Measurements from ENCODE around the gene FAM163B.
"Not testable (repeated sequence)": the region's sequence is repeated elsewhere in the genome, so short reads cannot be mapped to it uniquely, and the experiment has no call there.

The FAM163B gene

GRCh38 chr9:133566817-133567216 lies 42.4 kb downstream of the FAM163B start:
- DNase-seq (ENCODE audit: low read depth) = no peak

- no peak for DNase-seq (ENCODE audit: low read depth)
Observed at GRCh38 chr9:133566382-133566781, 42.8 kb downstream of the FAM163B start.

GRCh38 chr9:133564451-133565116 lies 44.6 kb downstream of the FAM163B start:
- DNase-seq (ENCODE audit: low read depth) = no peak

GRCh38 chr9:133563814-133564213 lies 45.4 kb downstream of the FAM163B start:
- DNase-seq (ENCODE audit: low read depth) = not testable (repeated sequence)

- DNase-seq (ENCODE audit: low read depth) = no peak
Observed at GRCh38 chr9:133563291-133563796, 45.8 kb downstream of the FAM163B start.

GRCh38 chr9:133562611-133563290 lies 46.4 kb downstream of the FAM163B start:
- no peak for DNase-seq (ENCODE audit: low read depth)

- no peak for DNase-seq (ENCODE audit: low read depth)
Observed at GRCh38 chr9:133561976-133562554, 47.1 kb downstream of the FAM163B start.

GRCh38 chr9:133560944-133561343 lies 48.2 kb downstream of the FAM163B start:
- DNase-seq (ENCODE audit: low read depth) = no peak

- no peak for DNase-seq (ENCODE audit: low read depth)
Observed at GRCh38 chr9:133560311-133560710, 48.9 kb downstream of the FAM163B start.

GRCh38 chr9:133558191-133559126 lies 50.7 kb downstream of the FAM163B start:
- DNase-seq (ENCODE audit: low read depth) = no peak

- DNase-seq (ENCODE audit: low read depth) = no peak
Observed at GRCh38 chr9:133557581-133557980, 51.6 kb downstream of the FAM163B start.

- DNase-seq (ENCODE audit: low read depth) = no peak
Observed at GRCh38 chr9:133556354-133556753, 52.8 kb downstream of the FAM163B start.

- DNase-seq (ENCODE audit: low read depth) = no peak
Observed at GRCh38 chr9:133554729-133555128, 54.5 kb downstream of the FAM163B start.

GRCh38 chr9:133553973-133554713 lies 55.0 kb downstream of the FAM163B start:
- DNase-seq (ENCODE audit: low read depth) = no peak

- no peak for DNase-seq (ENCODE audit: low read depth)
Observed at GRCh38 chr9:133553123-133553522, 56.1 kb downstream of the FAM163B start.

GRCh38 chr9:133552236-133552635 lies 57.0 kb downstream of the FAM163B start:
- no peak for DNase-seq (ENCODE audit: low read depth)

GRCh38 chr9:133551446-133551845 lies 57.7 kb downstream of the FAM163B start:
- DNase-seq (ENCODE audit: low read depth) = no peak

- no peak for DNase-seq (ENCODE audit: low read depth)
Observed at GRCh38 chr9:133547116-133547515, 62.1 kb downstream of the FAM163B start.

- no peak for DNase-seq (ENCODE audit: low read depth)
Observed at GRCh38 chr9:133546287-133546680, 62.9 kb downstream of the FAM163B start.

- DNase-seq (ENCODE audit: low read depth) = no peak
Observed at GRCh38 chr9:133545494-133546286, 63.5 kb downstream of the FAM163B start.
